MM.1S (cell line): ENCODE results near the gene EME2.

Experiments used
- DNase-seq: peaks from one replicate; pipeline ENCODE4 v3.0.0-alpha.2; 2015
- H2AFZ ChIP-seq: fragments of 300-600 bp; sonication (generic); 2 replicates; pipeline ENCODE4 v1.6.0; 2016; ENCODE audit warnings: antibody characterized with exemption, low read length
- H3F3A ChIP-seq: fragments of 300-600 bp; sonication (generic); 2 replicates; pipeline ENCODE4 v1.6.1; 2016; ENCODE audit warnings: mild to moderate bottlenecking, antibody characterized with exemption, low read length, moderate library complexity, mixed read lengths; ENCODE audit not compliant: insufficient read depth
- H3K27ac ChIP-seq: fragments of 300-600 bp; sonication (generic); 2 replicates; pipeline ENCODE4 v1.5.1; 2016; ENCODE audit warnings: mild to moderate bottlenecking, low read length
- H3K27me3 ChIP-seq: fragments of 300-600 bp; sonication (generic); replicated peaks from 2 replicates; pipeline ENCODE4 v1.6.0; 2016; ENCODE audit warnings: low read length; ENCODE audit not compliant: insufficient read depth
- H3K36me3 ChIP-seq: fragments of 300-600 bp; sonication (generic); replicated peaks from 2 replicates; pipeline ENCODE4 v1.6.1; 2016; ENCODE audit warnings: mild to moderate bottlenecking, low read length, mixed read lengths; ENCODE audit not compliant: insufficient read depth
- H3K4me1 ChIP-seq: fragments of 300-600 bp; sonication (generic); 2 replicates; pipeline ENCODE4 v1.6.1; 2016; ENCODE audit warnings: low read length, mixed read lengths
- H3K4me2 ChIP-seq: fragments of 300-600 bp; sonication (generic); 2 replicates; pipeline ENCODE4 v1.6.0; 2016; ENCODE audit warnings: low read depth, low read length
- H3K4me3 ChIP-seq: fragments of 300-600 bp; sonication (generic); 2 replicates; pipeline ENCODE4 v1.5.1; 2016; ENCODE audit warnings: low read length, mixed read lengths
- H3K79me2 ChIP-seq: fragments of 300-600 bp; sonication (generic); 2 replicates; pipeline ENCODE4 v1.6.1; 2016; ENCODE audit warnings: mixed run types, low read length, mixed read lengths
- H3K9ac ChIP-seq: fragments of 300-600 bp; sonication (generic); 2 replicates; pipeline ENCODE4 v1.6.1; 2016; ENCODE audit warnings: low read length, mixed read lengths
- H3K9me2 ChIP-seq: fragments of 300-600 bp; sonication (generic); replicated peaks from 2 replicates; pipeline ENCODE4 v1.6.1; 2016; ENCODE audit warnings: mild to moderate bottlenecking, low read length, mixed read lengths; ENCODE audit not compliant: insufficient read depth
- H3K9me3 ChIP-seq: fragments of 300-600 bp; sonication (generic); replicated peaks from 2 replicates; pipeline ENCODE4 v1.6.1; 2016; ENCODE audit warnings: mild to moderate bottlenecking, low read length, mixed read lengths; ENCODE audit not compliant: insufficient read depth
- H4K20me1 ChIP-seq: fragments of 300-600 bp; sonication (generic); 2 replicates; pipeline ENCODE4 v1.6.1; 2016; ENCODE audit warnings: mild to moderate bottlenecking, low read length, moderate library complexity, mixed read lengths; ENCODE audit not compliant: insufficient read depth
- EZH2 ChIP-seq: fragments of 300-600 bp; sonication (generic); optimal IDR thresholded peaks from 2 replicates; pipeline ENCODE3; 2017; ENCODE audit warnings: low read depth, mild to moderate bottlenecking, antibody characterized with exemption, low read length, mixed read lengths
- EZH2phosphoT487 ChIP-seq: fragments of 300-600 bp; sonication (generic); IDR thresholded peaks from 2 replicates; pipeline ENCODE4 v1.6.1; 2018; ENCODE audit warnings: antibody characterized with exemption, low read length
- TF ChIP-seq, protein P1 (sequence below): fragments of 300-600 bp; sonication (generic); IDR thresholded peaks from 2 replicates; pipeline ENCODE4 v1.5.1; 2016; ENCODE audit warnings: antibody characterized with exemption, low read length, mixed read lengths

Gene EME2

DNA sequence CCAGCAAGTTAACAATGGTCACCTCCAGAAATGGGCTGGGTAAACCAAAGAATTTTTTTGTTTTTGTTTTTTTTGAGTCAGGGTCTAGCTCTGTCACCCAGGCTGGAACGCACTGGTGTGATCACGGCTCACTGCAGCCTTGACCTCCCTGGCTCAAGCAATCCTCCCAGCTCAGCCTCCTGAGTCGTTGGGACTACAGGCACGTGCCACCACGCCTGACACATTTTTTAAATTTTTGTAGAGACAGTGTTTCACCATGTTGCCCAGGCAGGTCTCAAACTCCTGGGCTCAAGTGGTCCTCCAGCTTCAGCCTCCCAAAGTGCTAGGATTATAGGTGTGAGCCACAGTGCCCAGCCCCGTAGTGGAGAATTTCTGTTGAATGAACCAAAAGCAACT, 8.1 kb downstream of the EME2 start:
- Histone ChIP-seq H3K4me3 (no peak overlapping the region), H3K27ac (no peak overlapping the region), H3K27me3 (no peaks in the 10 kb centered on the region), H3K9me2 (no peaks in the 10 kb centered on the region), H3K9me3 (no peaks in the 10 kb centered on the region), H3K36me3 (no peaks in the 10 kb centered on the region), H4K20me1 (no peaks in the 10 kb centered on the region), H3F3A (peaks cover 17% of the 10 kb centered on the region; the same call in 1 of the 2 replicates), H3K4me2 (peak overlapping the region; percentile 91; the same call in 1 of the 2 replicates), H3K4me1 (peaks cover 4% of the 10 kb centered on the region; the same call in 1 of the 2 replicates), H3K79me2 (peaks cover 56% of the 10 kb centered on the region), H3K9ac (no peak overlapping the region), H2AFZ (no peak overlapping the region)
- TF ChIP-seq EZH2phosphoT487 (no peak), EZH2 (no peak)
- TF ChIP-seq, protein P1, sequence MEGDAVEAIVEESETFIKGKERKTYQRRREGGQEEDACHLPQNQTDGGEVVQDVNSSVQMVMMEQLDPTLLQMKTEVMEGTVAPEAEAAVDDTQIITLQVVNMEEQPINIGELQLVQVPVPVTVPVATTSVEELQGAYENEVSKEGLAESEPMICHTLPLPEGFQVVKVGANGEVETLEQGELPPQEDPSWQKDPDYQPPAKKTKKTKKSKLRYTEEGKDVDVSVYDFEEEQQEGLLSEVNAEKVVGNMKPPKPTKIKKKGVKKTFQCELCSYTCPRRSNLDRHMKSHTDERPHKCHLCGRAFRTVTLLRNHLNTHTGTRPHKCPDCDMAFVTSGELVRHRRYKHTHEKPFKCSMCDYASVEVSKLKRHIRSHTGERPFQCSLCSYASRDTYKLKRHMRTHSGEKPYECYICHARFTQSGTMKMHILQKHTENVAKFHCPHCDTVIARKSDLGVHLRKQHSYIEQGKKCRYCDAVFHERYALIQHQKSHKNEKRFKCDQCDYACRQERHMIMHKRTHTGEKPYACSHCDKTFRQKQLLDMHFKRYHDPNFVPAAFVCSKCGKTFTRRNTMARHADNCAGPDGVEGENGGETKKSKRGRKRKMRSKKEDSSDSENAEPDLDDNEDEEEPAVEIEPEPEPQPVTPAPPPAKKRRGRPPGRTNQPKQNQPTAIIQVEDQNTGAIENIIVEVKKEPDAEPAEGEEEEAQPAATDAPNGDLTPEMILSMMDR: no peak
- DNase-seq: no peak

GRCh38 chr16:1781254-1781653, 8.6 kb downstream of the EME2 start:
- Histone ChIP-seq H3K4me3 (peak overlapping the region; percentile 77), H3K36me3 (no peaks in the 10 kb centered on the region), H3F3A (peaks cover 17% of the 10 kb centered on the region; the same call in 1 of the 2 replicates), H3K9me3 (no peaks in the 10 kb centered on the region), H3K9ac (peak overlapping the region; percentile 82; the same call in 1 of the 2 replicates), H3K4me2 (peak overlapping the region; percentile 91), H3K9me2 (no peaks in the 10 kb centered on the region), H2AFZ (no peak overlapping the region), H4K20me1 (no peaks in the 10 kb centered on the region), H3K27me3 (no peaks in the 10 kb centered on the region), H3K79me2 (peaks cover 62% of the 10 kb centered on the region), H3K4me1 (peaks cover 4% of the 10 kb centered on the region; the same call in 1 of the 2 replicates), H3K27ac (peak overlapping the region; percentile 43; the same call in 1 of the 2 replicates)
- no peak for DNase-seq
- TF ChIP-seq, protein P1: no peak
- no peak for TF ChIP-seq EZH2
- TF ChIP-seq EZH2phosphoT487: no peak

DNA sequence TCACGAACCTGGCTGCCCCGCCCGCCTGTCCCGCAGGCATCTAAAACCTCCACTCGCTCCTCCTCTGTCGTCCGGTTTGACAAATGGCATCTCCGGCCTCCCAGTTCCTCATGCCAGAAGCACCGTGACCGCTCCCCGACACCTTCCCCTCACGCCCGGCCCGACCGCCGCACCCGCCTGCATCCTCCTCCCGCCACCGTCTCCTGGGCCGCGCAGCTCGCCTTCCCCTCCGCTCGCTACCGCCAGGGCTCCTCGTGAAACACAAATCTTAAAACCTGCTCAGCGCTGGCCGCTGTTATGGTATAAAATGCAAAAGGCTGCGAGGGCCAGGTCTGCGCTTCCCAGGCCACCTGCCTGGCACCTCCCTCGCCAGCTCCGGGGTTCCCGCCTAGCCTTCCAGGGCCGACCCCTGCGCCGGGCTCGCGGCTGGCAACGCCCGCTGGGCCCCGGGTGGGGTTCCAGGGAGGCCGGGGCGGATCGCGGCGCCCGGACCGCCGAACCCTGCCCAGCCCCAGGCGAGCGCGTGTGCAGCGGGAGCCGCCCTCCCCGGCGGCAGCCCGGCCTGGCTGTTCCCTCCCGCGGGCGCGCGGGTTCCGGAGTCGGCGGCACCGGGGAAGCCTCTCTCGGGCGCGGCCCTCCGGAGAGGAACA, 9.3 kb downstream of the EME2 start:
- H3K27me3 ChIP-seq: no peaks in the 10 kb centered on the region
- H3K4me2 ChIP-seq: peak overlapping the region; percentile 91
- H3K36me3 ChIP-seq: no peaks in the 10 kb centered on the region
- no peaks in the 10 kb centered on the region for H4K20me1 ChIP-seq
- TF ChIP-seq EZH2phosphoT487 (no peak), EZH2 (no peak)
- TF ChIP-seq, protein P1: 0 out of 2 replicates have a peak, but pooled peaks have one; percentile 10
- no peaks in the 10 kb centered on the region for H3K9me3 ChIP-seq
- H3K9ac ChIP-seq: peak overlapping the region; percentile 82
- H3K4me3 ChIP-seq: peak overlapping the region; percentile 77
- H3K79me2 ChIP-seq: peaks cover 68% of the 10 kb centered on the region
- peaks cover 4% of the 10 kb centered on the region; the same call in 1 of the 2 replicates for H3K4me1 ChIP-seq
- H3K27ac ChIP-seq: peak overlapping the region; percentile 43; the same call in 1 of the 2 replicates
- peaks cover 17% of the 10 kb centered on the region; the same call in 1 of the 2 replicates for H3F3A ChIP-seq
- H3K9me2 ChIP-seq: no peaks in the 10 kb centered on the region
- 0 out of 2 replicates have a peak overlapping the region, but pooled peaks have one; percentile 27 for H2AFZ ChIP-seq
- peak; percentile 25 for DNase-seq
